Measurements from ENCODE around the gene ITGA1. TPM values are rescaled to one million over a fixed set of nuclear protein-coding genes. Genes with fewer than 3 reads are reported as not detected.

The ITGA1 gene
- total and polyA plus RNA-seq, 2 of the 8 experiments (the other 6 are each of a cell fraction or from before 2014, with no cell fraction given), result 2.3 to 9.0 TPM

- no peak overlapping the region for H4K5ac ChIP-seq (ENCODE audit: insufficient read length, low read depth, low read length)
- CTCF ChIA-PET (ENCODE audit: partially characterized antibody), result interaction anchor here (1.4 kb wide), 1 partner anchor 80 kb away, joined by 3 read pairs; no protein-coding TSS in a partner anchor
- H3K9ac ChIP-seq (replicated peaks in 1 of 4; ENCODE audit: extremely low read depth in 1 of 4, low read depth in 3 of 4, low read length in 3 of 4), result no peak overlapping the region
- no peaks in the 10 kb centered on the region for H3K36me3 ChIP-seq (ENCODE audit: control insufficient read depth in 2 of 4, insufficient read depth in 4 of 4, low read length in 3 of 4)
- TF ChIP-seq ZNF274 (IDR thresholded peaks at IDR 0.05; ENCODE audit: borderline replicate concordance, extremely low read depth, low read length) (no peak), KDM5A (IDR thresholded peaks at IDR 0.05; ENCODE audit: low read length) (no peak), CTBP2 (IDR thresholded peaks at IDR 0.05; ENCODE audit: borderline replicate concordance, insufficient read depth, insufficient read length, low read length) (no peak), PHF8 (conservative IDR thresholded peaks at IDR 0.05; ENCODE audit: low read depth, low read length) (no peak), RAD21 (IDR thresholded peaks at IDR 0.05 in 1 of 2, conservative IDR thresholded peaks at IDR 0.05 in 1 of 2; ENCODE audit: low read depth in 2 of 2, low read length in 2 of 2) (no peak), CBX8 (IDR thresholded peaks at IDR 0.05; ENCODE audit: borderline replicate concordance, low read depth, low read length) (no peak), CTCF (IDR thresholded peaks at IDR 0.05; ENCODE audit: control extremely low read depth in 1 of 3, insufficient read depth in 1 of 3, low read depth in 1 of 3, low read length in 3 of 3) (no peak)
- no peaks in the 10 kb centered on the region for H3K23me2 ChIP-seq (ENCODE audit: low read depth, low read length)
- H2AK5ac ChIP-seq (ENCODE audit: low read depth, low read length), result no peak overlapping the region
- POLR2A ChIA-PET (ENCODE audit: partially characterized antibody), result no interaction called here
- H3K23ac ChIP-seq (ENCODE audit: insufficient read length), result no peak overlapping the region
- FAIRE-seq (no peak), DNase-seq (ENCODE audit: low read depth in 1 of 2, low spot score in 2 of 2) (no peak)
- no peak overlapping the region for H2BK120ac ChIP-seq (replicated peaks; ENCODE audit: low read depth, low read length)
- no peak overlapping the region for H4K91ac ChIP-seq (replicated peaks; ENCODE audit: insufficient read length, low read length)
- no peak overlapping the region for H3K4me3 ChIP-seq (ENCODE audit: extremely low read depth in 1 of 4, insufficient read depth in 2 of 4, low read depth in 3 of 4, low read length in 4 of 4)
- no peak overlapping the region for H3K14ac ChIP-seq (ENCODE audit: insufficient read length)
- H2BK20ac ChIP-seq (ENCODE audit: low read length), result no peak overlapping the region
- no peak overlapping the region for H2BK15ac ChIP-seq (ENCODE audit: low read length)
- H3K27me3 ChIP-seq (replicated peaks in 1 of 4; ENCODE audit: control insufficient read depth in 3 of 4, extremely low read depth in 1 of 4, insufficient read depth in 3 of 4, low read length in 3 of 4), result no peaks in the 10 kb centered on the region
- no peak overlapping the region for H2BK12ac ChIP-seq (ENCODE audit: low read depth, low read length)
- H3K79me1 ChIP-seq (ENCODE audit: low read depth, low read length), result no peaks in the 10 kb centered on the region
- H4K20me1 ChIP-seq (replicated peaks in 1 of 2; ENCODE audit: control insufficient read depth in 1 of 2, insufficient read depth in 2 of 2, low read length in 2 of 2), result no peaks in the 10 kb centered on the region
- no peak overlapping the region for H2AFZ ChIP-seq (ENCODE audit: low read length)
- no peak overlapping the region for H3K27ac ChIP-seq (ENCODE audit: low read depth, low read length)
- no peak overlapping the region for H3K4ac ChIP-seq (replicated peaks; ENCODE audit: insufficient read length, low read depth, low read length)
- H3K56ac ChIP-seq (replicated peaks; ENCODE audit: insufficient read length, low read depth, low read length), result no peak overlapping the region
- 91% methylated on average over 2 of the region's 2 CpGs; no CpG with 5 or more reads in 1 of the 2 experiments for WGBS, 2 experiments (ENCODE audit: extremely low coverage in 1 of 2, insufficient coverage in 1 of 2, insufficient read length in 1 of 2, insufficient replicate concordance in 2 of 2, low coverage in 1 of 2, low lambda C conversion rate in 2 of 2, missing lambda C conversion rate in 1 of 2)
- no peak overlapping the region for H4K8ac ChIP-seq (ENCODE audit: extremely low read depth, insufficient read depth, low read length)
- peaks cover 0 to 3% (median 0%) of the 10 kb centered on the region in 4 experiments; a peak in 1 of 7 replicates for H3K4me1 ChIP-seq (replicated peaks in 1 of 4; ENCODE audit: control insufficient read depth in 3 of 4, insufficient read depth in 4 of 4, low read length in 3 of 4)
- no peaks in the 10 kb centered on the region for H3K9me3 ChIP-seq (ENCODE audit: insufficient read depth in 2 of 2, low read depth in 1 of 2, low read length in 1 of 2)
- H3K4me2 ChIP-seq (ENCODE audit: insufficient read depth in 1 of 2, low read depth in 2 of 2, low read length in 2 of 2), result no peak overlapping the region
- H2BK5ac ChIP-seq (ENCODE audit: low read depth, low read length), result no peak overlapping the region
- no peak overlapping the region for H3K18ac ChIP-seq (ENCODE audit: extremely low read depth, low read length)
- no peaks in the 10 kb centered on the region for H3K79me2 ChIP-seq (ENCODE audit: control insufficient read depth in 1 of 2, insufficient read depth in 2 of 2, low read length in 2 of 2)
Observed at GRCh38 chr5:52773342-52773741, 14.4 kb upstream of the ITGA1 start.
